Activated naive CD8-positive, alpha-beta T cell treated with anti-CD3 and anti-CD28 coated beads for 36 hours (primary cell): ENCODE results near the gene IPO8. TPM values are rescaled to one million over a fixed set of nuclear protein-coding genes. Genes with fewer than 3 reads are reported as not detected.
"Not testable (repeated sequence)": the region's sequence is repeated elsewhere in the genome, so short reads cannot be mapped to it uniquely, and the experiment has no call there.

Experiments
- DNase-seq: peaks from one replicate; pipeline ENCODE4 v3.0.0; 2021
- H3K27ac Mint-ChIP-seq: one replicate; pipeline ENCODE4 v1.8.0; 2022; ENCODE audit warnings: mild to moderate bottlenecking, moderate library complexity, mixed read lengths
- H3K27me3 Mint-ChIP-seq: one replicate; pipeline ENCODE4 v1.8.0; 2022; ENCODE audit warnings: mild to moderate bottlenecking, mixed read lengths
- H3K36me3 Mint-ChIP-seq: one replicate; pipeline ENCODE4 v1.8.0; 2021; ENCODE audit warnings: mild to moderate bottlenecking, mixed read lengths
- H3K4me1 Mint-ChIP-seq: one replicate; pipeline ENCODE4 v1.8.0; 2021; ENCODE audit warnings: mixed read lengths
- H3K4me3 Mint-ChIP-seq: one replicate; pipeline ENCODE4 v1.8.0; 2022; ENCODE audit warnings: mild to moderate bottlenecking, moderate library complexity, mixed read lengths
- H3K9me3 Mint-ChIP-seq: one replicate; pipeline ENCODE4 v1.8.0; 2022; ENCODE audit warnings: mixed read lengths
- total RNA-seq, 2 experiments: library from RNA; stranded (reverse); gene quantifications; one replicate each; pipeline ENCODE4 v1.2.3, GENCODE V29; 2021

Gene IPO8
- total RNA-seq, 2 experiments from 2014 or later, result 45.3 to 45.7 TPM

DNA sequence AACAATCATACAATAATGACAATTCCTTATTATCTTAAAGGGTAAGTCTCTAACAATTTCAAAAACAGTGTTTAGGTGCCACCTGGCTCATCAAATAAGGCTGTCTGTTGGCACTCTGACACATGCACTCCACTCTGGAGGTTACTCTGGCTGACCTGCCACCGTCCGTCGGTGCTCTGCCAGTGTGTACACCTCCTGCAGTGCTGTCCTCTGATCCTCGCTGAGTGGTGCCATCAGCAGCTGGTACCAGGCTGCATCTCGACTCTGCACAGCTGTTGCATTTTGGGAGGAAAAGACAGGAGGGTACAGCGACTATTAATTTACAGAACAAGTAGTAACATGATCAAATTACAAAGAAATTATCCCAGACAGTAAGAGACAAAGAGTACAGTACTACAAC, 63.9 kb downstream of the IPO8 start:
- Mint-ChIP-seq H3K9me3 (no peaks in the 10 kb centered on the region), H3K36me3 (peaks cover 22% of the 10 kb centered on the region), H3K4me3 (no peak overlapping the region), H3K27ac (no peak overlapping the region), H3K27me3 (no peaks in the 10 kb centered on the region), H3K4me1 (peaks cover 3% of the 10 kb centered on the region)
- no peak for DNase-seq

GRCh38 chr12:30630979-30631285, 64.7 kb downstream of the IPO8 start:
- no peaks in the 10 kb centered on the region for H3K9me3 Mint-ChIP-seq
- H3K27ac Mint-ChIP-seq, result no peak overlapping the region
- DNase-seq, result no peak
- peaks cover 3% of the 10 kb centered on the region for H3K4me1 Mint-ChIP-seq
- no peak overlapping the region for H3K4me3 Mint-ChIP-seq
- H3K36me3 Mint-ChIP-seq, result peaks cover 20% of the 10 kb centered on the region
- H3K27me3 Mint-ChIP-seq, result no peaks in the 10 kb centered on the region

GRCh38 chr12:30630076-30630978, 65.3 kb downstream of the IPO8 start:
- H3K9me3 Mint-ChIP-seq, result no peaks in the 10 kb centered on the region
- H3K27me3 Mint-ChIP-seq, result no peaks in the 10 kb centered on the region
- no peak overlapping the region for H3K4me3 Mint-ChIP-seq
- peaks cover 3% of the 10 kb centered on the region for H3K4me1 Mint-ChIP-seq
- peaks cover 20% of the 10 kb centered on the region for H3K36me3 Mint-ChIP-seq
- DNase-seq, result no peak
- peak overlapping the region; percentile 9 for H3K27ac Mint-ChIP-seq

DNA sequence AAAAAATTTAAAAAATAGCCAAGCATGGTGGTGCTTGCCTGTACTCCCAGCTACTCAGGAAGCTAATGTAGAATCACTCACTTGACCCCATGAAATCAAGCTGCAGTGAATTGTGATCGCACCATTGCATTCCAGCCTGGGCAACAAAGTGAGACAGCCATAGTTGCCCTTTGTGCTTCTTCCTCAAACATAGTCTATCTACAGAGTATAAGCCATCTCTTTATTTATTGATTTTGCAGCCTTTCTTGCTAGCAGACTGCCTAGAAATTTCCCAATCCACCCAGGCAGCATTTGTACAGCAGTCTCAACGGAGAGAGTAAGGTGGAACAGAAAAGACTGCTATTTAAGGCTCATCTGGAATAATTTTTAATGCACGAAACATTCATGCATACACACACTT, 68.8 kb downstream of the IPO8 start:
- no peak for DNase-seq
- Mint-ChIP-seq H3K27me3 (no peaks in the 10 kb centered on the region), H3K27ac (no peak overlapping the region), H3K4me3 (no peak overlapping the region), H3K4me1 (peaks cover 11% of the 10 kb centered on the region), H3K36me3 (peaks cover 19% of the 10 kb centered on the region), H3K9me3 (no peaks in the 10 kb centered on the region)

- Mint-ChIP-seq H3K4me1 (peaks cover 7% of the 10 kb centered on the region), H3K4me3 (no peak overlapping the region), H3K27ac (no peak overlapping the region), H3K27me3 (no peaks in the 10 kb centered on the region), H3K9me3 (no peaks in the 10 kb centered on the region), H3K36me3 (peaks cover 10% of the 10 kb centered on the region)
- no peak for DNase-seq
These were observed 71.7 kb downstream of the IPO8 start for GRCh38 chr12:30624009-30624408.

GRCh38 chr12:30622509-30622908, 73.2 kb downstream of the IPO8 start:
- Mint-ChIP-seq H3K36me3 (peaks cover 7% of the 10 kb centered on the region), H3K4me3 (no peak overlapping the region), H3K9me3 (no peaks in the 10 kb centered on the region), H3K27me3 (no peaks in the 10 kb centered on the region), H3K27ac (no peak overlapping the region), H3K4me1 (peaks cover 7% of the 10 kb centered on the region)
- DNase-seq, result no peak

DNA sequence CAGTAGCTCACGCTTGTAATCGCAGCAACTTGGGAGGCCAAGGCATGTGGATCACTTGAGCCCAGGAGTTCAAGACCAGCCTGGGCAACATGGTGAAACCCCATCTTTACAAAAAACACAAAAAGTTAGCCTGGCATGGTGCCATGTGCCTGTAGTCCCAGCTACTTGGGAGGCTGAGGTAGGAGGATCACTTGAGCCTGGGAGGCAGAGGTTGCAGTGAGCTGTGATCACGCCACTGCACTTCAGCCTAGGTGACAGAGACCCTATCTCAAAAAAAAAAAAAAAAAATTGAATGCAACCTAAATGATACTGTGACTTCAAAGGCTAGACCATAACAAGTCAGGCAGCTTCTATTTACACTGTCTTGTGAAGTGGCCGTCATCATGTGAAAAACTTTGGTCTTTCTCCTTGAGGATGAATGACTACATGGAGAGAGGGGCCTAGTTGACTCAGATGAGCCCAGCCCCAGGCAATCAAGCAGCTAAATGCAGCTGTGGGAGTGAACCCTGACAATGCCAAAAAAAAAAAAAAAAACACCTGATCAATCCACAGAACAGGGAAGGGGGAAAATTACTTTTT, 73.9 kb downstream of the IPO8 start:
- not testable (repeated sequence) for H3K9me3 Mint-ChIP-seq

GRCh38 chr12:30617346-30618016, 78.2 kb downstream of the IPO8 start:
- DNase-seq, result no peak
- Mint-ChIP-seq H3K9me3 (no peaks in the 10 kb centered on the region), H3K27me3 (no peaks in the 10 kb centered on the region), H3K36me3 (peaks cover 4% of the 10 kb centered on the region), H3K4me3 (no peak overlapping the region), H3K4me1 (peaks cover 2% of the 10 kb centered on the region), H3K27ac (no peak overlapping the region)

More for the DNA sequence above, 73.9 kb downstream of the IPO8 start:
- H3K36me3 Mint-ChIP-seq, H3K27ac Mint-ChIP-seq, H3K4me1 Mint-ChIP-seq, DNase-seq, H3K27me3 Mint-ChIP-seq, H3K4me3 Mint-ChIP-seq: not testable (repeated sequence)

DNA sequence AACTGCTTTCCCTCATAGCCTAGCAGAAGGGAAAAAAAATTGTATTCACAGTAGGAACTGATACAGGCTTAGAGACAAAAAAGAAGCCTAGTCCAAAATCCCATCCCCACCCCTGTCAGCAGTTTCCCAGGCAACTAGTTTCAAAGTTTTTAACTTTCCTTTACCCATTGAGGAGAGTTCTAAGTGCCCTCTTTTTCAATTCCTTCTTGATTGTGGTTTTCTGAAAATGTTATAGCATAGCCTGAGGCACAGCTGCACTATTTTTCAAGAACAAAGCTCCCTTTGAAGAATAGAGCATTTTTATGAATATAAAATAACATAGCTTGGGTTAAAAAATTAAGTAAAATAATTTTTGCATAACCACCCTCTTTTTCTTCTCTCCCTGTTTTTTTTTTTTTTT, 81.6 kb downstream of the IPO8 start:
- peaks cover 2% of the 10 kb centered on the region for H3K9me3 Mint-ChIP-seq
- no peaks in the 10 kb centered on the region for H3K4me1 Mint-ChIP-seq
- no peak overlapping the region for H3K27ac Mint-ChIP-seq
- H3K4me3 Mint-ChIP-seq, result no peak overlapping the region
- no peaks in the 10 kb centered on the region for H3K27me3 Mint-ChIP-seq
- DNase-seq, result no peak
- no peaks in the 10 kb centered on the region for H3K36me3 Mint-ChIP-seq

GRCh38 chr12:30613119-30613830, 82.4 kb downstream of the IPO8 start:
- peaks cover 2% of the 10 kb centered on the region for H3K36me3 Mint-ChIP-seq
- no peak overlapping the region for H3K4me3 Mint-ChIP-seq

DNA sequence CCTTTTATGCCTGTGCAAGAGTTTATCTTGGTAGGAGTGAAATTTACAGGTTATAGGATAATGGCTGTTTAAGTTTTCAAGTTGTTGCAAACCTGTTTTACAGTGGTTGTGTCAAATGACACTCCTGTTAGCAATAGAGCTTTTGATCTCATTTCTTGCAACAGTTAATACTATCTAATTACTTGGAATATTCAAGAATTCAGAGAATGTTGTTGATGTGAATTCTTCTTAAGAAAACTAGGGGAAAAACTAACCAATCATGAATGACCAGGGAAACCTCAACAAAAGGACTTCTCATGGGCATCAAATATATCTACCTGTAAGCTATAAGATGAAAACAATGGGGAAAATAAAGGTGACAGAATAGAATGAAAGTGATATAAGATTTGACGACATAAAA, 85.0 kb downstream of the IPO8 start:
- peaks cover 6% of the 10 kb centered on the region for H3K36me3 Mint-ChIP-seq
- H3K4me1 Mint-ChIP-seq, result no peaks in the 10 kb centered on the region
- no peaks in the 10 kb centered on the region for H3K27me3 Mint-ChIP-seq
- peaks cover 11% of the 10 kb centered on the region for H3K9me3 Mint-ChIP-seq
- DNase-seq, result no peak
- H3K4me3 Mint-ChIP-seq, result no peak overlapping the region
- no peak overlapping the region for H3K27ac Mint-ChIP-seq

More at GRCh38 chr12:30613119-30613830, 82.4 kb downstream of the IPO8 start:
- DNase-seq, result no peak
- Mint-ChIP-seq H3K4me1 (no peaks in the 10 kb centered on the region), H3K27me3 (no peaks in the 10 kb centered on the region), H3K9me3 (peaks cover 4% of the 10 kb centered on the region), H3K27ac (no peak overlapping the region)

DNA sequence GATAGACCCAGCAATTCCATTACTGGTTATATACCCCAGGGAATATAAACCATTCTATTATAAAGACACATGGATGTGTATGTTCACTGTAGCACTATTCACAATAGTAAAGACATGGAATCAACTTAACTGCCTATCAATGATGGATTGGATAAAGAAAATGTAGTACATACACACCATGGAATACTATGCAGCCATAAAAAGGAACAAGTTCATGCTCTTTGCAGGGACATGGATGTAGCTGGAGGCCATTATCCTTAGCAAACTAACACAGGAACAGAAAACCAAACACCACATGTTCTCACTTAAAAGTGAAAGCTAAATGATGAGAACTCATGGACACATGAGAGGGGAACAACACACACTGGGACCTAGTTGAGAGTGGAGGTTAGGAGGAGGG, 85.8 kb downstream of the IPO8 start:
- not testable (repeated sequence) for H3K4me3 Mint-ChIP-seq, H3K27me3 Mint-ChIP-seq, H3K27ac Mint-ChIP-seq, DNase-seq, H3K4me1 Mint-ChIP-seq
- peaks cover 13% of the 10 kb centered on the region for H3K36me3 Mint-ChIP-seq
- H3K9me3 Mint-ChIP-seq, result peaks cover 11% of the 10 kb centered on the region

- Mint-ChIP-seq H3K36me3 (peaks cover 19% of the 10 kb centered on the region), H3K9me3 (peaks cover 15% of the 10 kb centered on the region)
- not testable (repeated sequence) for H3K27me3 Mint-ChIP-seq, H3K4me3 Mint-ChIP-seq, H3K4me1 Mint-ChIP-seq, DNase-seq, H3K27ac Mint-ChIP-seq
These were observed 91.4 kb downstream of the IPO8 start for GRCh38 chr12:30604302-30604701.

GRCh38 chr12:30603129-30603528, 92.5 kb downstream of the IPO8 start:
- H3K27me3 Mint-ChIP-seq, result peaks cover 4% of the 10 kb centered on the region
- H3K27ac Mint-ChIP-seq, result no peak overlapping the region
- no peak overlapping the region for H3K4me3 Mint-ChIP-seq
- peaks cover 13% of the 10 kb centered on the region for H3K9me3 Mint-ChIP-seq
- DNase-seq, result no peak
- peaks cover 15% of the 10 kb centered on the region for H3K36me3 Mint-ChIP-seq
- H3K4me1 Mint-ChIP-seq, result no peaks in the 10 kb centered on the region

GRCh38 chr12:30602678-30603077, 93.0 kb downstream of the IPO8 start:
- no peak overlapping the region for H3K4me3 Mint-ChIP-seq
- no peak overlapping the region for H3K27ac Mint-ChIP-seq
- no peak for DNase-seq
- peaks cover 17% of the 10 kb centered on the region for H3K36me3 Mint-ChIP-seq
- peaks cover 4% of the 10 kb centered on the region for H3K27me3 Mint-ChIP-seq
- no peaks in the 10 kb centered on the region for H3K4me1 Mint-ChIP-seq
- peaks cover 12% of the 10 kb centered on the region for H3K9me3 Mint-ChIP-seq
